CD14-positive monocyte (primary cell): ENCODE results near the gene BRINP3. TPM values are rescaled to one million over a fixed set of nuclear protein-coding genes. Genes with fewer than 3 reads are reported as not detected.

Experiments used
- DNase-seq, 3 donors: peaks; one replicate each; pipeline ENCODE4 v3.0.0-alpha.2; 2011 to 2022
- H2AFZ ChIP-seq: 2 replicates; pipeline ENCODE4 v1.6.0; 2012; ENCODE audit warnings: mild to moderate bottlenecking, low read depth, low read length, inconsistent platforms; ENCODE audit not compliant: insufficient read depth, poor library complexity, severe bottlenecking
- H3K27ac ChIP-seq, 2 donors: 1 replicate in 1 of 2; 2 replicates in 1 of 2; pipeline ENCODE4 v1.5.1; 2012 to 2013; ENCODE audit warnings: low read length in 2 of 2, control low read depth in 1 of 2, inconsistent platforms in 1 of 2, low read depth in 1 of 2, mild to moderate bottlenecking in 1 of 2
- H3K27me3 ChIP-seq, 2 donors: one replicate each; pipeline versions ENCODE4 v1.6.0 to v1.6.1; 2011 to 2013; ENCODE audit warnings: low read length in 2 of 2; ENCODE audit not compliant: control insufficient read depth in 2 of 2, insufficient read depth in 2 of 2
- H3K36me3 ChIP-seq, 2 donors: replicated peaks in 1 of 2; 1 replicate in 1 of 2; 2 replicates in 1 of 2; pipeline versions ENCODE4 v1.5.1 to v1.6.1; 2012 to 2013; ENCODE audit warnings: low read length in 2 of 2, control low read depth in 1 of 2, inconsistent platforms in 1 of 2, mild to moderate bottlenecking in 1 of 2; ENCODE audit not compliant: insufficient read depth in 2 of 2, control insufficient read depth in 1 of 2
- H3K4me1 ChIP-seq, 2 donors: 1 replicate in 1 of 2; 2 replicates in 1 of 2; pipeline versions ENCODE4 v1.5.1 to v1.6.1; 2012 to 2013; ENCODE audit warnings: low read length in 2 of 2, control low read depth in 1 of 2, inconsistent platforms in 1 of 2, mild to moderate bottlenecking in 1 of 2, moderate library complexity in 1 of 2; ENCODE audit not compliant: insufficient read depth in 2 of 2, control insufficient read depth in 1 of 2
- H3K4me2 ChIP-seq: replicated peaks from 2 replicates; pipeline ENCODE3; 2012; ENCODE audit warnings: low read length, moderate library complexity, mild to moderate bottlenecking; ENCODE audit not compliant: poor library complexity, severe bottlenecking; ENCODE audit errors: extremely low read depth
- H3K4me3 ChIP-seq, 3 experiments: fragments of 200-600 bp in 1 of 3; sonication (generic) in 1 of 3; replicated peaks in 1 of 3; 1 replicate in 2 of 3; 2 replicates in 1 of 3; pipeline ENCODE4 v1.5.1; 2011 to 2013; ENCODE audit warnings: low read length in 3 of 3, mild to moderate bottlenecking in 3 of 3, control low read depth in 2 of 3, low read depth in 2 of 3, inconsistent platforms in 1 of 3, moderate library complexity in 1 of 3
- H3K79me2 ChIP-seq: 2 replicates; pipeline ENCODE4 v1.6.0; 2012; ENCODE audit warnings: mild to moderate bottlenecking, control low read depth, inconsistent platforms, low read length, moderate library complexity; ENCODE audit not compliant: insufficient read depth
- H3K9ac ChIP-seq: 2 replicates; pipeline ENCODE4 v1.6.0; 2017; ENCODE audit warnings: low read length, mild to moderate bottlenecking; ENCODE audit not compliant: insufficient read depth, poor library complexity, severe bottlenecking
- H3K9me3 ChIP-seq, 2 donors: replicated peaks in 1 of 2; 1 replicate in 1 of 2; 2 replicates in 1 of 2; pipeline versions ENCODE4 v1.5.1 to v1.6.1; 2012 to 2013; ENCODE audit warnings: low read length in 2 of 2, control low read depth in 1 of 2; ENCODE audit not compliant: control insufficient read depth in 1 of 2, insufficient read depth in 1 of 2
- H4K20me1 ChIP-seq: 2 replicates; pipeline ENCODE4 v1.6.0; 2012; ENCODE audit warnings: mild to moderate bottlenecking, low read length, control low read depth, moderate library complexity; ENCODE audit not compliant: insufficient read depth
- H3K27ac Mint-ChIP-seq, 7 donors: one replicate each; pipeline ENCODE4 v1.8.0; 2020; ENCODE audit warnings: mild to moderate bottlenecking in 7 of 7, mixed read lengths in 7 of 7, moderate library complexity in 6 of 7, inconsistent platforms in 2 of 7
- H3K27me3 Mint-ChIP-seq, 3 donors: one replicate each; pipeline ENCODE4 v1.8.0; 2021 to 2022; ENCODE audit warnings: low read depth in 3 of 3, mild to moderate bottlenecking in 3 of 3, mixed read lengths in 3 of 3, moderate library complexity in 3 of 3, inconsistent platforms in 1 of 3
- H3K36me3 Mint-ChIP-seq, 2 donors: one replicate each; pipeline ENCODE4 v1.8.0; 2020; ENCODE audit warnings: mixed read lengths in 2 of 2, inconsistent platforms in 1 of 2, mild to moderate bottlenecking in 1 of 2
- H3K4me1 Mint-ChIP-seq: one replicate; pipeline ENCODE4 v1.8.0; 2020; ENCODE audit warnings: mild to moderate bottlenecking, mixed read lengths
- H3K4me3 Mint-ChIP-seq, 2 donors: one replicate each; pipeline ENCODE4 v1.8.0; 2020; ENCODE audit warnings: mild to moderate bottlenecking in 2 of 2, mixed read lengths in 2 of 2, moderate library complexity in 1 of 2
- H3K9me3 Mint-ChIP-seq, 7 donors: one replicate each; pipeline ENCODE4 v1.8.0; 2020 to 2022; ENCODE audit warnings: mixed read lengths in 7 of 7, mild to moderate bottlenecking in 6 of 7, moderate library complexity in 6 of 7, inconsistent platforms in 2 of 7
- CTCF ChIP-seq: fragments of 200-600 bp; IDR thresholded peaks from one replicate; pipeline ENCODE4 v1.8.0; 2022; ENCODE audit warnings: antibody characterized with exemption, mild to moderate bottlenecking
- WGBS: methylation state at CpG from one replicate; pipeline ENCODE4 v1.1.5; 2013; ENCODE audit warnings: missing lambda C conversion rate; ENCODE audit not compliant: insufficient coverage; 5-methylcytosine and 5-hydroxymethylcytosine counted together
- intact Hi-C, 2 donors: fragments of 100-400 bp; cut with micrococcal nuclease; formaldehyde crosslinking; loops; one replicate each; pipeline versions ENCODE4 v1.15.0 to v1.15.1; 2023
- polyA plus RNA-seq, 3 donors: library from polyadenylated mRNA; depleted of rRNA in 1 of 3; unstranded in 2 of 3; stranded (reverse) in 1 of 3; fragments of 300-500 nt in 2 of 3; fragments of >200 nt in 1 of 3; fragmentation: Illumina TruSeq in 2 of 3; gene quantifications; 1 replicate in 2 of 3; 2 replicates in 1 of 3; pipeline ENCODE4 v1.2.3, GENCODE V29; 2012 to 2021

BRINP3 gene
- polyA plus RNA-seq, 3 donors = not detected

DNA sequence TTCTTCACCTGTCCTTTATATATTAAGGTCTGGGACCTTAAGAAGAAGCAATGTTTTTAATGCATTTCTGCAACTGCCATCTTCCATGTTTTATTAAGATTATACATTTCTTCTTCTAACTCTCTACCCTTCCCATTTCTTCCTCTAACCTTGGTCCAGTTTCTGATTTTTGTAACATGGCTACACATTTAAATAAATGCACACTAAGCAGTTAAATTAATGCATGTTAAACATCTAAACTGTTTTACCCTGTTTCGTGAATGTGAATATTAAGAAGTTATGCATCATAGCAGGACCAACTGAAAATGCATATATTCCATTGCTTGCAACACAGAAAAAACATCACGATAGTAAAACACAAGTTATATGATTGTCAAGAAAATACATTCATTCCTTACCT lies 3.7 kb downstream of the BRINP3 start:
- no peak for DNase-seq
- Histone ChIP-seq H2AFZ (no peak overlapping the region), H4K20me1 (no peaks in the 10 kb centered on the region), H3K27me3 (peaks cover 35 to 51% of the 10 kb centered on the region in 2 donors), H3K36me3 (no peaks in the 10 kb centered on the region), H3K4me1 (peaks cover 0 to 3% of the 10 kb centered on the region in 2 donors), H3K9ac (no peak overlapping the region), H3K79me2 (no peaks in the 10 kb centered on the region), H3K27ac (no peak overlapping the region), H3K4me2 (no peak overlapping the region), H3K9me3 (no peaks in the 10 kb centered on the region), H3K4me3 (no peak overlapping the region)
- Mint-ChIP-seq H3K9me3 (peaks cover 0 to 17% (median 8%) of the 10 kb centered on the region in 7 donors), H3K27me3 (peaks cover 39 to 49% (median 42%) of the 10 kb centered on the region in 3 donors), H3K27ac (no peak overlapping the region), H3K36me3 (peaks cover 0 to 3% of the 10 kb centered on the region in 2 donors), H3K4me1 (peaks cover 10% of the 10 kb centered on the region), H3K4me3 (no peak overlapping the region)
- WGBS = no CpG with 5 or more reads among the region's 2 CpGs
- TF ChIP-seq CTCF = no peak
- intact Hi-C loops = no loop called here

GRCh38 chr1:190472494-190472893 lies 5.2 kb downstream of the BRINP3 start:
- no peaks in the 10 kb centered on the region for H4K20me1 ChIP-seq
- H2AFZ ChIP-seq = no peak overlapping the region
- Mint-ChIP-seq H3K27ac (no peak overlapping the region), H3K36me3 (no peaks in the 10 kb centered on the region), H3K4me1 (peaks cover 2% of the 10 kb centered on the region), H3K4me3 (no peak overlapping the region), H3K27me3 (peaks cover 27 to 34% (median 27%) of the 10 kb centered on the region in 3 donors), H3K9me3 (peaks cover 0 to 13% (median 8%) of the 10 kb centered on the region in 7 donors)
- no peaks in the 10 kb centered on the region for H3K9me3 ChIP-seq
- H3K27ac ChIP-seq = no peak overlapping the region
- H3K36me3 ChIP-seq = no peaks in the 10 kb centered on the region
- no peaks in the 10 kb centered on the region for H3K79me2 ChIP-seq
- peaks cover 21 to 35% of the 10 kb centered on the region in 2 donors for H3K27me3 ChIP-seq
- no peak overlapping the region for H3K4me3 ChIP-seq
- no CpG with 5 or more reads among the region's 1 CpG for WGBS
- H3K9ac ChIP-seq = no peak overlapping the region
- no peak for TF ChIP-seq CTCF
- no peak overlapping the region for H3K4me2 ChIP-seq
- intact Hi-C loops = no loop called here
- no peaks in the 10 kb centered on the region for H3K4me1 ChIP-seq
- DNase-seq = no peak
